H4 (cell line): ENCODE data around the gene BPIFB3. TPM values are rescaled to one million over a fixed set of nuclear protein-coding genes. Genes with fewer than 3 reads are reported as not detected.
"Not testable (repeated sequence)": the region's sequence is repeated elsewhere in the genome, so short reads cannot be mapped to it uniquely, and the experiment has no call there.

Experiments
- DNase-seq: peaks from one replicate; pipeline ENCODE4 v3.0.0-alpha.2; 2015; ENCODE audit warnings: low spot score
- total RNA-seq: library from RNA; depleted of rRNA; stranded (reverse); fragments of >200 nt; shearing (Covaris generic); gene quantifications from 2 replicates; pipeline ENCODE4 v1.2.3, GENCODE V29; 2014

Gene BPIFB3
- total RNA-seq, 1 experiment from 2014 or later, result not detected

GRCh38 chr20:33027769-33028751 is 25.6 kb upstream of the BPIFB3 start:
- no peak for DNase-seq

DNA sequence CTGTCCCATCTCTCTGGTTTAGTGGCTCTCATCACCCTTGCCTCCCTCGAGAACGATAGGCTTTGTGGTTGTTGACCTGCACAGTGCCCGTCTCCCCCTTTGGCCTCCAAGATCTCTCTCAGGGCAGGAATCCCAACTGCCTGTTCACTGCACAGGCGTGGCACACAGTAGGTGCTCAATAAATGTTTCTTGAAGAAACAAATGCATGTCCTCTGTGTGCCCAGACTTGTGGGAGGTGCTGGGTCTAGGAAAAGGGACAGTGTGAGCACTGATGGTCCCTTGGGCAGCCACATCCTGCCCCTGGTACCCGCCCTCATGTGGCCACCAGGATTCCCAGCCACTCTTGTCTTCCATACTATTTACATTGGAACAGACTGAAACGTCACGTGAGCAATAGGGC is 24.8 kb upstream of the BPIFB3 start:
- no peak for DNase-seq

DNA sequence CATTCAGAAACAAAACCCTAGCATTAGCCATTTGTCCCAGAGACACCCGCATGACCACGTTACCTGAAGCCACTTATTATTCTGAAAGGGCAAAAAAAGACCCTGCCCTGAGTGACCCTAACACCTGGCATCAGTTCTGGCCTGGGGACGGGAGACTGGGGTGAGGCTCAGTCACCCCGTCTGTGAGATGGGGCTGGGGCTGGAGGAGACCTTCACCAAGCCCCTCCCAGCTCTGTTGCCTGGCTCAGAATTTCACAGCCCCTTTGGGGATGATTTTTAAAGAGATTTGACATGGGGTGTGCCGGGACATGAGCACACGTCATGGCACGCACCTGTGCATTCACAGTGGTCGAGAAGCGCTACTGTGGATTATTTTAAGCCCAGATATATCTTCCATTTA is 23.6 kb upstream of the BPIFB3 start:
- no peak for DNase-seq

- DNase-seq, result no peak
These were observed 23.1 kb upstream of the BPIFB3 start for GRCh38 chr20:33030569-33030968.

GRCh38 chr20:33031531-33031930 is 22.2 kb upstream of the BPIFB3 start, which contains the start of gene BPIFB6:
BPIFB6 (plus strand) TSS chr20:33031648; CDS start chr20:33031648, 0 bp downstream.
- DNase-seq, result no peak

- no peak for DNase-seq
These were observed 21.1 kb upstream of the BPIFB3 start for GRCh38 chr20:33032555-33032954.

DNA sequence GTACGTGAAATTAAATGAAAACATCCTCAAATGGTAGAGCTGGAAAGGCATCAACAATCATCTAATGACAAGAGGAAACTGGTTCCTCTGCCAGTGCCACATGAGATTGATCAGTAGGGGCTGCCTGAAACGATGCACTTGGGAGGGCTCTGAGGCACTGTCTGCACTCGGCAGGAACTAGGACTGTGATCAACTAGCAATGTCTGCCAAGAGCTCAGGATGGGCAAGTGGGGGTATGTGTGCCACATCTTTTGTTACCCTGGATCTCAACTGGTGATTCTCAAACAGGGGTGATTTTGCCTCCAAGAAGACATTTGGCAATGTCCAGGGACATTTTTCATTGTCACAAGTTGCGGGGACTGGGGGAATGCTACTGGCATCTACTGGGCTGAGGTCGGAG is 20.3 kb upstream of the BPIFB3 start:
- no peak for DNase-seq

- no peak for DNase-seq
These were observed 19.6 kb upstream of the BPIFB3 start for GRCh38 chr20:33034115-33034514.

DNA sequence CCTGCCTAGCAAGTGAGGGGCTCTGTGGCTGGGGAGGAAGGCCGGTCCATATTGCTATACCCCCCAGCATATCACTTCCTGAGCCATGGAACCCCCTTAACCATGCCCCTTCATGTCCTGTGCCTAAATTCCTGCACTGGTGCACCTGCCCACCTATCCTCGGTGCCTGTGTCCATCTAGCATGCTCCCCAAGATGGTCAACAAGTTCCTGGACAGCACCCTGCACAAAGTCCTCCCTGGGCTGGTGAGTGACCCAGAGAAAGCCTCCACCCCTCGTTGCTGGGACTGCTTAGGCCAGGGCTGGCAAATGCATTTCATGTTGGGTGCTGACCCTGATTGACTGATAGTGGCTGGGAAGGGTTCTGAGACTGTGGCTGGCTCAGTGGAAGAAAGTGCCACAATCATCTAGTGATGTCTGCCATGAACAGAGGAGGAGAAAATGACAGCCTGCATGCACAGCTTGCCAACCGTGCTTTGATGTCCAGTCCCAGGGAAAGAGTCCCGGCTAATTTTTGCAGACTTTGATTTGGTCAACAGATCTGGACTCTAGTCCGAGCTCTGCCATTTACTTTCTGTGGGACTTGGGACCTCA is 18.7 kb upstream of the BPIFB3 start:
- DNase-seq, result no peak

DNA sequence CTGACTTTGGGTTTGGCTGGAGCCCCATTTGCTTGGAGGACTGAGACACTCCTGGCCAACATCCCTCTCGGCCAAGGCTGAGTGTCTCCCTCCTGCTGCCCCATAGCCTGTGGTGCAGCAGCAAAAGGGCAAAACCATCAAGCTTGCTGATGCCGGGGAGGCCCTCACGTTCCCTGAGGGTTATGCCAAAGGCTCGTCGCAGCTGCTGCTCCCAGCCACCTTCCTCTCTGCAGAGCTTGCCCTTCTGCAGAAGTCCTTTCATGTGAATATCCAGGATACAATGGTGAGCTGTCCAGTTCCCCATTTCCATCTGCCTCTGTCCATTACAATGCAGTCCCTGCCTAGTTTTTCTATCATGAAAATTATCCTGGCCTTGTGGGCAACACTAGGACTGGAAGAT is 16.2 kb upstream of the BPIFB3 start:
- no peak for DNase-seq

DNA sequence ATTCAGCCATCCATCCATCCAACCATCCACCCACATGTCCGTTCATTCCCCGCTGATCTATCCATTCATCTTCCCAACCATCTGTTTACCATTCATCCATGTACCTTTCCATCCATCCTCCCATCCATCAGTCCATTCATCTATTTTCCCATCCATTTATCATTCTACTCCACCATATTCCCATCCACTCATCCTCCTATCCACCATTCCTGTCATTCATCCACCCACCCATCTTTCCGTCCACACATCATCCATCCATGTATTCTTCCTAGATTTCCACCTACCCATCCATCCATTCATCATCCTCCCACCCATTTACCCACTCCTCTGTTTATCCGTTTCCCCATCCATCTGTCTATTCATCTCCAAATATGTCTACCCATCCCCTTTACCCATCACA is 15.5 kb upstream of the BPIFB3 start:
- DNase-seq, result no peak

DNA sequence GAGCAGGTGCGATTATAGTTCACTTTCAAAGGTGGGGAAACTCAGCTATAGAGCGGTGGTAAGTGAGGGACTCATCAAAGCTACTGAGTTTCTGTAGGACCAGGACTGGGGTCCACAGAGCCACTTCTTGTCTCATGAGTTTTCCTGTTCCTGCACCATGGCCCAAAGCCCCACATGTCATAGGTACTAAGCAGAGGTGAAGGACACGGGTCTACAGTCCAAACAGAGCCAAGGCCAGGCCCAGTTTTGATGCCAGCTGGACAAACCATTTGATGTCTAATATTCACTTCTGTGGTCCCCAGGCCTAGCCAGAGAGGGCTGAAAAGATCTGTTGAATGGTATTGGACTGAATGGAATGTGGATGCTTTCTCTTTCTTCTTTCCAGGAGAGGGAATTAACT is 11.3 kb upstream of the BPIFB3 start:
- DNase-seq, result no peak

GRCh38 chr20:33042983-33043730 is 10.5 kb upstream of the BPIFB3 start:
- DNase-seq, result no peak

GRCh38 chr20:33043731-33044181 is 9.9 kb upstream of the BPIFB3 start:
- DNase-seq, result no peak

GRCh38 chr20:33045129-33045721 is 8.5 kb upstream of the BPIFB3 start:
- not testable (repeated sequence) for DNase-seq

GRCh38 chr20:33046412-33046811 is 7.3 kb upstream of the BPIFB3 start:
- no peak for DNase-seq

- no peak for DNase-seq
These were observed 2.4 kb upstream of the BPIFB3 start for GRCh38 chr20:33051333-33051732.

DNA sequence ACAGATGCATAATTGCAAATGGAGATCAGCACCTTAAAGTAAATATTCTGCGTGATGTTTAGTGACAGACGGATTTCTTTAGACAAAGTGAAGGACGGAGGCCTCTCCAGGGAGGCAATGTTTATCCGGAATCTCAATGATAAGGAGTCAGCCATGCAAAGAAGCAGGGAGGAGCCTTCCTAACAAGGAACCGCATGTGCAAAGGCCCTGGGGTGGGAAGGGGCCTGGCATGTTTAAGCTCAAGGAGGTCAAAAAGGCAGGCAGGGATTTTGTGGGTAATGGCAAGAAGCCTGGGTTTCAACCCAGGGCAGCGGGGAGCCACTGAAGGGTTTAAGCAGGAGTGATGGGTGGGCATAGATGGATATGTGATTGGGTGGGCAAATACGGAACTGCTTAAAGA is 678 bp downstream of the BPIFB3 start:
- no peak for DNase-seq

GRCh38 chr20:33054791-33055190 is 1.1 kb downstream of the BPIFB3 start:
- DNase-seq, result no peak

DNA sequence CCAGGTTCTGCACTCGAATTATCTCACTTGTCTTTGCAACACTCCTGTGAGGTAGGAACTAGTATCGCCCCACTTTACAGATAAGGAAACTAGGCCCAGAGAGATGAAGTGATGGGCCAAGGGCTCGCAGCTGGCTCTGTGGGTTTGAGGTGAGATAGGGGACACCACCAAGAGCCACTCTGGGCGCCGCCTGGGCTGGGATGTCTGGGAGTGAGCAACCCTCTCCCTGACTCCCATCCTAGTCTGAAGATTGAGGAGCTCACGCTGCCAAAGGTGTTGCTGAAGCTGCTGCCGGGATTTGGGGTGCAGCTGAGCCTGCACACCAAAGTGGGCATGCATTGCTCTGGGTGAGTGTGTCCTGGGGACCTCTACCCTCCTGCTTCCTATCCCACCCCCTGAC is 5.4 kb downstream of the BPIFB3 start:
- DNase-seq, result no peak

DNA sequence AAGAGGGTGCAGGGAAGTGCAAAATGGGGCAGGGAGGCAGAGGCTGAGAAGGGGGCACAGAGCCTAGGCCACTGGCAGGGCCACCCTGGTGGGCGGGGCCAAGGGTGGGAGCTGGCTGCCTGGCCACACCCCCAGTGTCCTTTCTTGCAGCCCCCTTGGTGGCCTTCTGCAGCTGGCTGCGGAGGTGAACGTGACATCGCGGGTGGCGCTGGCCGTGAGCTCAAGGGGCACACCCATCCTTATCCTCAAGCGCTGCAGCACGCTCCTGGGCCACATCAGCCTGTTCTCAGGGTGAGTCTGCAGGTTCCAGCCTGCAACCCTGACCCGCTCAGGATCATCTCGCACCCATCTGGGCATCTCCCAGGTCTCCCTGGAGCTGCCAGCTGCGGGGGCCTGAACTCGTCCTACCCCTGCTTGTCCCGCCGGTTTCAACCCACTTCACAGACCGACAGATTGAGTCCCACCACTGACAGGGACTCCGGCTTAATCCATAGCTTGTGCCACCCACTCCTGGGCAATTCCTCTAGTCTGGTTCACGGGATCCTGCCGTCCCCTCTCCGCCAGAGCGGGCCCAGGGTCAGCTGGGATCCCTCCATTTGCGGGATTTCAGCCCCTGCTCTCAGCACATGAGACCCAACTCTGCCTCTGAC is 6.2 kb downstream of the BPIFB3 start:
- no peak for DNase-seq
